Adipocyte (in vitro differentiated cells): ENCODE data around the gene LENEP.
"Not testable (repeated sequence)": the region's sequence is repeated elsewhere in the genome, so short reads cannot be mapped to it uniquely, and the experiment has no call there.

Experiments
- DNase-seq: peaks from one replicate; pipeline ENCODE4 v3.0.0-alpha.2; 2015; ENCODE audit warnings: low read depth
- H3K27me3 ChIP-seq: replicated peaks from 2 replicates; pipeline ENCODE4 v1.7.0; 2013; ENCODE audit warnings: mild to moderate bottlenecking, low read length, moderate library complexity; ENCODE audit not compliant: control insufficient read depth, insufficient read depth
- H3K36me3 ChIP-seq: 2 replicates; pipeline ENCODE4 v1.7.0; 2013; ENCODE audit warnings: low read length, mild to moderate bottlenecking, moderate library complexity; ENCODE audit not compliant: control insufficient read depth, insufficient read depth, severe bottlenecking
- H3K4me1 ChIP-seq: 2 replicates; pipeline ENCODE4 v1.7.0; 2013; ENCODE audit warnings: mild to moderate bottlenecking, low read length, moderate library complexity; ENCODE audit not compliant: control insufficient read depth, insufficient read depth
- H3K4me3 ChIP-seq: 2 replicates; pipeline ENCODE4 v1.7.0; 2013; ENCODE audit warnings: mild to moderate bottlenecking, low read length, moderate library complexity
- H3K9ac ChIP-seq: 2 replicates; pipeline ENCODE4 v1.7.0; 2013; ENCODE audit warnings: mild to moderate bottlenecking, low read length, moderate library complexity
- H3K9me3 ChIP-seq: 2 replicates; pipeline ENCODE4 v1.7.0; 2013; ENCODE audit warnings: mild to moderate bottlenecking, low read length, moderate library complexity; ENCODE audit not compliant: control insufficient read depth

Gene LENEP

DNA sequence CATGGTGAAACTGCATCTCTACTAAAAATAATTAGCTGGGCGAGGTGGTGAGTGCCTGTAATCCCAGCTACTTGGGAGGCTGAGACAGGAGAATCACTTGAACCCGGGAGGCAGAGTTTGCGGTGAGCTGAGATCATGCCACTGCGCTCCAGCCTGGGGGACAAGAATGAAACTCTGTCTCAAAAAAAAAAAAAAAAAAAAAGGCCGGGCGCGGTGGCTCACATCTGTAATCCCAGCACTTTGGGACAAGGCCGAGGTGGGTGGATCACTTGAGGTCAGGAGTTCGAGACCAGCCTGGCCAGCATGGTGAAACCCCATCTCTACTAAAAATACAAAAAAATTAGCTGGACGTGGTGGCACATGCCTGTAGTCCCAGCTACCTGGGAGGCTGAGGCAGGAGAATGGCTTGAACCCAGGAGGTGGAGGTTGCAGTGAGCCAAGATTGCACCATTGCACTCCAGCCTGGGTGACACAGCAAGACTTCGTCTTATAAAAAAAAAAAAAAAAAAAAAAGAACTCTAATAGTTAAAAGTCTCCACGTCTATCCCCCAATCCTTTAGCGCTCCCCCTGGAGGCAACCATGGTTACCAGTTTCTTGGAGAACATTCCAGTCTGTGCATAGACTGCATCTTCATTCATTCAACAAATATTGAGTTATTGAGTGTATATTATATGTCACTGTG lies 2.1 kb downstream of the LENEP start:
- not testable (repeated sequence) for H3K36me3 ChIP-seq, H3K9me3 ChIP-seq, H3K9ac ChIP-seq, H3K4me3 ChIP-seq, H3K27me3 ChIP-seq
- H3K4me1 ChIP-seq: peaks cover 30% of the 10 kb centered on the region
- DNase-seq: peak; percentile 88

DNA sequence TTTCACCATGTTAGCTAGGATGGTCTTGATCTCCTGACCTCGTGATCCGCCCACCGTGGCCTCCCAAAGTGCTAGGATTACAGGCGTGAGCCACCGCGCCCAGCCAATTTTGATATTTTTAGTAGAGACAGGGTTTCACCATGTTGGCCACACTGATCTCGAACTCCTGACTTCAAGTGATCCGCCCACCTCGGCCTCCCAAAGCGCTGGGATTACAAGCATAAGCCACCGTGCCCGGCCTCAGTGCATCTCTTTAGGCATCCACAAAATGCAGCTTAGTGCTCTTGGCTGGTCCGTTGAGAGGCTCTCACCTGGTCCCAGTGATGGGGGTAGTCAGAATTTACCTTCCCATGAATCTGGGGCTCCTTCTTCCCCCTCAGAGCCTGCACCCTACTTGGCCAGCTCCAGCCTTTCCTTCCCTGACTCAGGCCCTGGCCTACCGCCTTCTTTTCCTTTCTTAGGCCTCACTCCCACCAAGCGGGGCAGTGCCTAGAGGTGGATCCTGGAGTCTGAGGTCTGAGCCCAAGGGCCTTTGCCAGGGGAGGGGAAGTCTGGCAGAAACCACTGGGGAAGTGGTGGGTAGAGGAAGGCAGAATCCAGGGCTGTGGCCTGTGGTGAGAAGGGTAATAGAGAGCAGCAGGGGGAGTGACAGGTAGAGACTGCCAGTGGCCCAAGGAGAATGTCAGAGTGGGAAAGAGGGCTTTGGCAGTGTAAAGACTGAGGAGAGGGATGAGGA lies 3.7 kb downstream of the LENEP start:
- H3K9me3 ChIP-seq: no peaks in the 10 kb centered on the region
- no peaks in the 10 kb centered on the region for H3K36me3 ChIP-seq
- H3K9ac ChIP-seq: peak overlapping the region; percentile 34
- peaks cover 32% of the 10 kb centered on the region for H3K4me1 ChIP-seq
- H3K27me3 ChIP-seq: no peaks in the 10 kb centered on the region
- H3K4me3 ChIP-seq: no peak overlapping the region
- no peak for DNase-seq

DNA sequence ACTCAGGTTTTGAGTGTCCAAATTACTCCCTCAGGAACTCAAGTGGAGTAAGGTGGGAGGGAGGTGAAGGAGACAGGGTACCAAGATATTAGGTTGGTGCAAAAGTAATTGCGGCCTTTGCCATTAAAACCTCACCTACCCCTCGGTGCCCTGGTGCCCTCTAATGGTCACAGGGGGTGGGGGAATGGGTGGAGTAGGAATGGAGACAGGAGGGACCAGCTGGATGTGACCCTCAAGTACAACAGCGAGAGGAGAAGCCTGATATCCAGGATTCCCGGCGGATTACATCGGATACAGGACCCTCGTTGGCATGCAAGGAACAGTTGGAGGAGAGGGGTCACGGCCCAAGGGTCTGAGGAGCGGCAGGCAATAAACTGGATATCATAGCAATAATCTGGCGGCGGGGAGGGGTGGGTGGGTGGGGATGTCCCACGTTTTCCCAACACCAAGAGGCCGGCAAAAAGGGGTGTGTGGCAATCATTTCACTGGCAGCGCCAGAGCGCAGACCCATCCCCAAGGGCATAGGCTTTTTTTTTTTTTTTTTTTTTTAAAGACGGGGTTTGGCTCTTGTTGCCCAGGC lies 4.9 kb downstream of the LENEP start:
- no peak for DNase-seq
- Histone ChIP-seq H3K27me3 (no peaks in the 10 kb centered on the region), H3K9ac (no peak overlapping the region), H3K4me1 (peaks cover 26% of the 10 kb centered on the region), H3K9me3 (no peaks in the 10 kb centered on the region), H3K4me3 (no peak overlapping the region), H3K36me3 (no peaks in the 10 kb centered on the region)

DNA sequence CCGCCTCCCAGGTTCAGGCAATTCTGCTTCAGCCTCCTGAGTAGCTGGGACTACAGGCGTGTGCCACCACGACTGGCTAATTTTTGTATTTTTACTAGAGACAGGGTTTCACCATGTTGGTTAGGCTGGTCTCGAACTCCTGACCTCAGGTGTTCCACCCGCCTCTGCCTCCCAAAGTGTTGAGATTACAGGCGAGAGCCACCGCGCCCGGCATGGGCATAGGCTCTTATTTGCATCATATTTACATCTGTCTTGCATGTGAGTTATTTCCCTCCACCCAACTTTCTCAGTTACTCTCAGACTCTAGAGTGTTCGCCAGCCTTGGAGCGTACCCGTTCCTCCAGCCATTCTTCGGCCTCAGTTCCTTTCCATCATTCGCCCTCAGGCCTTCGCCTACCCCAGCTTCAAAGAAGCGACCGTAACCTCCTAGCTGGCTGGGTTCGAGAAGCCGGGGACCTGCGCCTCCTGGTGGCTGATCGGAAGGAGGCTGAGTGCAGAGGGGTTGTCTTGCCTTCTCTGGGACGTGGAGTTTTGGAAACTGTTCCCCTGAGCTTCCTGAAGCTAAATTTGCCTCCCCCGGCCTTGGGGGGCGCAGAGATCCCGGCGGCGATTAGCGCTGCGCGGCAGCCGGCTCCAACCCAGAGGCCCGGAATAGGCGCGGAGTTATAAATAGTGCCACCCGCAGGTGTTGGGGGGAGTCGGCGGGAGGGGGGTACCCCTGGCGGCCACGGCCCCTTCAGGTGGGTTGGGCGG lies 5.6 kb downstream of the LENEP start:
- H3K36me3 ChIP-seq: no peaks in the 10 kb centered on the region
- peaks cover 26% of the 10 kb centered on the region for H3K4me1 ChIP-seq
- no peaks in the 10 kb centered on the region for H3K9me3 ChIP-seq
- H3K4me3 ChIP-seq: peak overlapping the region; percentile 62
- no peaks in the 10 kb centered on the region for H3K27me3 ChIP-seq
- peak overlapping the region; percentile 22 for H3K9ac ChIP-seq
- DNase-seq: peak; percentile 82

DNA sequence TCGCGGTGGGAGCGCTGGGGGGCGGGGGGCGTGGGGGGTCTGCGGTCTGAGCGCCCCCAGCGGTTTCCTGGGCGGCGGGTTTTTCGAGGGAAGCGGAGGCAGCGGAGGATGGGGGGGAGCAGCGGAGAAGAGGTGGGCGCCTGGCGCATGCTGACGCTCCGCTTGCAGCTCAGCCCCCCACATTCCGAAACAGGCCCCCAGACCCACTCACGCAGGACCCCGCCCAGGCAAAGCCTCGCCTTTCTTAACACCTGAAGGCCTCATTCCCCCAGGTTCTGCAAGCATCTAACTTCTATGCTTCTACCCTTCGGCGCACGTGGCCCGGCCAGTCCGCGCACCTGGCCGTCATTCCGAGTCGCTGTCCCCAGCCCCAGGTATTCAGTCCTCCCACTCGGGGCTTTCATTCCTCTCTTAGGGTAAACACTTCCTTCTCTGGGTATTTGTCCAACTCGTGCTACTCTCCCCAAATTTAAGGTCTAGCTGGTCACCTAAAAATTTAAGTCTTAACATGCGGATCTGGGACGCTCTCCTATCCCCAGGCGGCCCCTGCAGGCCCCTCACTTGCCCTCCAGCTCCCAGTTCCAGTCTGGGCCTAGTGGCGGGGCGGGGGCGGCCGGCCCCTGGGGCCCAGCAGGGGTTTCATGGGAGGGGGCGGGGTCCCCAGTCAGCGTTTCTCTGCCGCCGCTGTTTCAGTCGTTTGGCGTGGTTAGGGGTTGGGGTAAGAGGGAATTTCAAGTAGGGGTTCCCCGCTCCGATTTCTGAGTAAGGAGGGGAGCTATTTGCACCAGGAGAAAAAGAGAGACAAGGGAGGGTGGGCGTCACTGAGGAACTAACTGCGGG lies 6.4 kb downstream of the LENEP start:
- H3K27me3 ChIP-seq: no peaks in the 10 kb centered on the region
- H3K4me3 ChIP-seq: peak overlapping the region; percentile 77
- no peaks in the 10 kb centered on the region for H3K9me3 ChIP-seq
- H3K36me3 ChIP-seq: no peaks in the 10 kb centered on the region
- H3K9ac ChIP-seq: peak overlapping the region; percentile 90
- H3K4me1 ChIP-seq: peaks cover 34% of the 10 kb centered on the region
- peak; percentile 49 for DNase-seq

DNA sequence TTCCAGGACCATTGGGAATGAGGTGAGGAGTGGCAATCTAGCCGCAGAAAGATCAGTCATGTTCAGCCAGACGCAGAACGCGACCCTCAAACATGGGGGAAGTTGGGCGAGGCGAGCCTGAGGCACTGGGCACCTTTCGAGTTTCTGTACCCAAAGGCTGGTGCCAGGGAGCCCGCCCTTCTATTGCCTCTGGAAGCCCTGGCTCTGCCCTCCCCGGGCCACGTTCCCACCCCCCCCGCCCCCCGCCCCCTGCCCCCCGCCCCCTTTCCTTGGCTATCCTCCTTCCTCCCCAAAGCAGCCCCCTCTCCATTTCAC lies 7.0 kb downstream of the LENEP start:
- H3K4me1 ChIP-seq: peaks cover 38% of the 10 kb centered on the region
- no peaks in the 10 kb centered on the region for H3K36me3 ChIP-seq
- peak overlapping the region; percentile 88 for H3K4me3 ChIP-seq
- peak overlapping the region; percentile 90 for H3K9ac ChIP-seq
- H3K27me3 ChIP-seq: no peaks in the 10 kb centered on the region
- no peak for DNase-seq
- no peaks in the 10 kb centered on the region for H3K9me3 ChIP-seq

DNA sequence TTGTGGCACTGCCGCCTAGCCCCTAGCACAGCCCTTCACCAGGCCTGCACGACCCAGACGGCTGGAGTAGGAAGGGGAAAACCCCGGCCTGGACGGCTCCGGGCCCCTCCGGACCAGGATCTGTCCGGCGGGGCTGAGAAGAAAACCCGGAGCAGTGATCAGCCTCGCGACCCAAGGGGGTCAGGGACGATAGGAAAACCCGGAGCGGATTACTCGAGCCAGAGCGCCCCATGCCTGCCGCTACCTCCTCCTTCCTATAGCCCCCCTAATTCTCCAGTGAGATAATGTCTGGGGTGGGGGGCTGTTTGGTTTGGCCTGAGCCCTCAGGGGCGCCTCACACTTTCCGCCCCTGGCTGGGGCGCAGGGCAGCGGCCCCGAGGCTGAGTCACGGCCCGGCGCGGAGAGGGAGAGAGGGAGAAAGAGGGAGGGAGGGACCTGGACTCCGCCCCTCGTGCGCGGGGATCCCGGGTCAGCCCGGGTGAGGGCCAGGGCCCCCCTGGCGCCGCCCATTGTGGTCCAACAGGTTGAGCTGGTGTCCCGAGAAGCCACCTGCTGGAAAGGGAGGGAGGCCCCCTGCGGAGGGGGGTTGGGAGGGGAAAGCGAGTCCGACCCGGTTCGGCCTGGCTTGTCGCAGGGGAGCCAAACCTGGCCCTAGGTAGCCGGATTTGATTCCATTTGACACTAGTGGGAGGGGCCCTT lies 7.5 kb downstream of the LENEP start:
- peak; percentile 92 for DNase-seq
- Histone ChIP-seq H3K4me3 (peak overlapping the region; percentile 88), H3K4me1 (peaks cover 42% of the 10 kb centered on the region), H3K27me3 (no peaks in the 10 kb centered on the region), H3K9me3 (no peaks in the 10 kb centered on the region), H3K9ac (peak overlapping the region; percentile 90), H3K36me3 (no peaks in the 10 kb centered on the region)

DNA sequence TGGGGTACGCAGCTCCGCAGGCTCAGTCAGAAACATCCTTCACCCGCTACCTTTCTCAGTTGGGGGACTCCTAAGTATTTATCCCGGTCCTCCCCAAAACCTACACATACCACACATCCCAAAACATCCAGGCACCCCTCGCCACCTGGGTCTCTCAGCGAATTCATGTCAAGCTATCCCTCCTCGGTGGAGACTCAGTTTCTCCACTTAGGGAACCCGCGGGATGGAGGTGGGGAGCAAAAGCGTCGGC lies 8.0 kb downstream of the LENEP start:
- Histone ChIP-seq H3K4me3 (peak overlapping the region; percentile 88), H3K36me3 (no peaks in the 10 kb centered on the region), H3K4me1 (peaks cover 45% of the 10 kb centered on the region)

DNA sequence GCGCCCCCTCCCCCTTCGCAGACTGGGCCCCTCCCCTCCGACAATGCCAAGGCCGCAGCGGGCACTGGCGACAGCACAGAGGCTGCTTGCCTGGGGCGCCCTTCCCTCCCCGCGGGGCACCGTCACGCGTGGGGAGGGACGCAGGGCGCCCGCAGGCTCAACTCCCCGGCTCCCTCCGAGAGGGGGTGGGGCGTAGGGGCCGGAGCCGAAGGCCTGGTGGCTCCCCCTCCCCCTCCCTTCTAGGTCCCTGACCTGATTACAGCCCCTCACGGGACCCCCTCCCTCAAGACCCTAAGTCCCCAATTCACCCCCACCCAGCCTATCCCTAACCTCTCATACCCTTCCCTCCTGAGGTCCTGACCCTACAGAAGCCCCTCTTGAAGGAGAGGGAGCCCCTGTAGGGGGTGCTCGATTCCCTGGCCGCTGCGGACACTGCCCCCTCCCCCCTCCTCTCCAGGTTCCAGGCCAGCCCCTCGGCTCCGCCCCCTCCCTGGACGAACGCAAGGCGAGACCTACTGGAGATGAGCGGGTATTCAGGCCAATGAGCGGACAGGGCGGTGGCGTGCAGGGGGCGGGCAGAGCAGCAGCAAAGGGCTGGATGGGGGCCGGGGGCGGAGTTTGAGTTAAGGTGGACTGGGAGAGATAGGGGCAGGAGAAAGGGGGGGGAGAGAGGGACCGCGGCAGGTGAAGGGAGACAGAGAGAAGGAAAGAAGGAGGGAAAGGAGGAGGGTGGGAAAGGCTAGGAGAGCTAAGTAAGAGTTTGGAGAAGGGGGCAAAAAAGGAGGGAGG lies 8.5 kb downstream of the LENEP start:
- peak overlapping the region; percentile 90 for H3K9ac ChIP-seq
- peak; percentile 100 for DNase-seq
- H3K4me3 ChIP-seq: peak overlapping the region; percentile 88
- no peaks in the 10 kb centered on the region for H3K27me3 ChIP-seq
- H3K4me1 ChIP-seq: peaks cover 50% of the 10 kb centered on the region
- no peaks in the 10 kb centered on the region for H3K36me3 ChIP-seq
- H3K9me3 ChIP-seq: no peaks in the 10 kb centered on the region

More for the DNA sequence above, 8.0 kb downstream of the LENEP start:
- DNase-seq: no peak
- no peaks in the 10 kb centered on the region for H3K27me3 ChIP-seq
- peak overlapping the region; percentile 90 for H3K9ac ChIP-seq
- no peaks in the 10 kb centered on the region for H3K9me3 ChIP-seq
